Measurements from ENCODE around the gene VWA8.
A peak's percentile ranks its signal among the peaks of the same experiment; 100 is the strongest.
"Not testable (repeated sequence)": the region's sequence is repeated elsewhere in the genome, so short reads cannot be mapped to it uniquely, and the experiment has no call there.

The VWA8 gene

GRCh38 chr13:41658057-41658661 lies 302.8 kb downstream of the VWA8 start:
- WGBS: 88% methylated on average over 7 of the region's 7 CpGs
- Histone ChIP-seq H3K36me3 (ENCODE audit: insufficient read depth, low read length) (no peaks in the 10 kb centered on the region), H3K27me3 (ENCODE audit: insufficient read depth, low read length) (no peaks in the 10 kb centered on the region), H3K9ac (ENCODE audit: low read depth, low read length) (no peak overlapping the region), H3K9me3 (ENCODE audit: insufficient read depth, low read depth, low read length) (no peaks in the 10 kb centered on the region; the same call in 1 of the 2 replicates), H3K27ac (ENCODE audit: low read depth, low read length) (no peak overlapping the region), H3K4me3 (ENCODE audit: low read length) (no peak overlapping the region), H3K4me1 (ENCODE audit: insufficient read depth, low read length) (no peaks in the 10 kb centered on the region)

GRCh38 chr13:41655997-41656396 lies 304.9 kb downstream of the VWA8 start:
- Histone ChIP-seq H3K27ac (ENCODE audit: low read depth, low read length) (no peak overlapping the region), H3K4me1 (ENCODE audit: insufficient read depth, low read length) (peaks cover 4% of the 10 kb centered on the region; the same call in 1 of the 2 replicates), H3K4me3 (ENCODE audit: low read length) (no peak overlapping the region), H3K9ac (ENCODE audit: low read depth, low read length) (no peak overlapping the region), H3K9me3 (ENCODE audit: insufficient read depth, low read depth, low read length) (no peaks in the 10 kb centered on the region; the same call in 1 of the 2 replicates), H3K36me3 (ENCODE audit: insufficient read depth, low read length) (no peaks in the 10 kb centered on the region), H3K27me3 (ENCODE audit: insufficient read depth, low read length) (no peaks in the 10 kb centered on the region)
- 96% methylated on average over 5 of the region's 6 CpGs for WGBS

GRCh38 chr13:41654796-41655195 lies 306.1 kb downstream of the VWA8 start:
- no peaks in the 10 kb centered on the region for H3K27me3 ChIP-seq (ENCODE audit: insufficient read depth, low read length)
- no peak overlapping the region for H3K9ac ChIP-seq (ENCODE audit: low read depth, low read length)
- no peaks in the 10 kb centered on the region for H3K36me3 ChIP-seq (ENCODE audit: insufficient read depth, low read length)
- no peaks in the 10 kb centered on the region; the same call in 1 of the 2 replicates for H3K9me3 ChIP-seq (ENCODE audit: insufficient read depth, low read depth, low read length)
- H3K4me1 ChIP-seq (ENCODE audit: insufficient read depth, low read length): peaks cover 5% of the 10 kb centered on the region; the same call in 1 of the 2 replicates
- no peak overlapping the region for H3K4me3 ChIP-seq (ENCODE audit: low read length)
- no peak overlapping the region for H3K27ac ChIP-seq (ENCODE audit: low read depth, low read length)
- WGBS: 94% methylated on average over 5 of the region's 5 CpGs

- Histone ChIP-seq H3K9me3 (ENCODE audit: insufficient read depth, low read depth, low read length) (no peaks in the 10 kb centered on the region; the same call in 1 of the 2 replicates), H3K4me3 (ENCODE audit: low read length) (no peak overlapping the region), H3K27me3 (ENCODE audit: insufficient read depth, low read length) (no peaks in the 10 kb centered on the region), H3K9ac (ENCODE audit: low read depth, low read length) (no peak overlapping the region), H3K4me1 (ENCODE audit: insufficient read depth, low read length) (peaks cover 19% of the 10 kb centered on the region), H3K27ac (ENCODE audit: low read depth, low read length) (no peak overlapping the region), H3K36me3 (ENCODE audit: insufficient read depth, low read length) (no peaks in the 10 kb centered on the region)
- WGBS: 60% methylated on average over 2 of the region's 4 CpGs
These were observed 308.1 kb downstream of the VWA8 start for GRCh38 chr13:41652735-41653361.

- no peaks in the 10 kb centered on the region for H3K27me3 ChIP-seq (ENCODE audit: insufficient read depth, low read length)
- no peak overlapping the region for H3K9ac ChIP-seq (ENCODE audit: low read depth, low read length)
- no peaks in the 10 kb centered on the region; the same call in 1 of the 2 replicates for H3K9me3 ChIP-seq (ENCODE audit: insufficient read depth, low read depth, low read length)
- WGBS: 90% methylated on average over 1 of the region's 1 CpG
- H3K36me3 ChIP-seq (ENCODE audit: insufficient read depth, low read length): no peaks in the 10 kb centered on the region
- no peak overlapping the region for H3K4me3 ChIP-seq (ENCODE audit: low read length)
- H3K27ac ChIP-seq (ENCODE audit: low read depth, low read length): 0 out of 2 replicates have a peak overlapping the region, but pooled peaks have one; percentile 20
- peaks cover 20% of the 10 kb centered on the region for H3K4me1 ChIP-seq (ENCODE audit: insufficient read depth, low read length)
These were observed 309.4 kb downstream of the VWA8 start for GRCh38 chr13:41651413-41652058.

GRCh38 chr13:41650706-41651105 lies 310.2 kb downstream of the VWA8 start:
- 93% methylated on average over 2 of the region's 2 CpGs for WGBS
- Histone ChIP-seq H3K4me3 (ENCODE audit: low read length) (no peak overlapping the region), H3K4me1 (ENCODE audit: insufficient read depth, low read length) (peaks cover 20% of the 10 kb centered on the region), H3K27ac (ENCODE audit: low read depth, low read length) (no peak overlapping the region), H3K27me3 (ENCODE audit: insufficient read depth, low read length) (no peaks in the 10 kb centered on the region), H3K36me3 (ENCODE audit: insufficient read depth, low read length) (no peaks in the 10 kb centered on the region), H3K9me3 (ENCODE audit: insufficient read depth, low read depth, low read length) (no peaks in the 10 kb centered on the region; the same call in 1 of the 2 replicates), H3K9ac (ENCODE audit: low read depth, low read length) (no peak overlapping the region)

- Histone ChIP-seq H3K9me3 (ENCODE audit: insufficient read depth, low read depth, low read length) (no peaks in the 10 kb centered on the region; the same call in 1 of the 2 replicates), H3K27me3 (ENCODE audit: insufficient read depth, low read length) (no peaks in the 10 kb centered on the region), H3K4me3 (ENCODE audit: low read length) (no peak overlapping the region), H3K36me3 (ENCODE audit: insufficient read depth, low read length) (no peaks in the 10 kb centered on the region), H3K27ac (ENCODE audit: low read depth, low read length) (no peak overlapping the region), H3K9ac (ENCODE audit: low read depth, low read length) (no peak overlapping the region), H3K4me1 (ENCODE audit: insufficient read depth, low read length) (peaks cover 20% of the 10 kb centered on the region)
- 71% methylated on average over 2 of the region's 3 CpGs for WGBS
These were observed 311.2 kb downstream of the VWA8 start for GRCh38 chr13:41649659-41650058.

- 69% methylated on average over 5 of the region's 5 CpGs for WGBS
- Histone ChIP-seq H3K36me3 (ENCODE audit: insufficient read depth, low read length) (no peaks in the 10 kb centered on the region), H3K9me3 (ENCODE audit: insufficient read depth, low read depth, low read length) (no peaks in the 10 kb centered on the region), H3K4me1 (ENCODE audit: insufficient read depth, low read length) (peaks cover 20% of the 10 kb centered on the region), H3K27ac (ENCODE audit: low read depth, low read length) (no peak overlapping the region), H3K4me3 (ENCODE audit: low read length) (no peak overlapping the region), H3K9ac (ENCODE audit: low read depth, low read length) (no peak overlapping the region), H3K27me3 (ENCODE audit: insufficient read depth, low read length) (no peaks in the 10 kb centered on the region)
These were observed 312.5 kb downstream of the VWA8 start for GRCh38 chr13:41648314-41648935.

GRCh38 chr13:41647699-41648313 lies 313.1 kb downstream of the VWA8 start:
- H3K9me3 ChIP-seq (ENCODE audit: insufficient read depth, low read depth, low read length); H3K4me3 ChIP-seq (ENCODE audit: low read length); H3K9ac ChIP-seq (ENCODE audit: low read depth, low read length); H3K27ac ChIP-seq (ENCODE audit: low read depth, low read length); H3K36me3 ChIP-seq (ENCODE audit: insufficient read depth, low read length); H3K27me3 ChIP-seq (ENCODE audit: insufficient read depth, low read length): not testable (repeated sequence)
- H3K4me1 ChIP-seq (ENCODE audit: insufficient read depth, low read length): peaks cover 20% of the 10 kb centered on the region
- WGBS: 89% methylated on average over 10 of the region's 10 CpGs

- Histone ChIP-seq H3K9me3 (ENCODE audit: insufficient read depth, low read depth, low read length) (no peaks in the 10 kb centered on the region), H3K36me3 (ENCODE audit: insufficient read depth, low read length) (no peaks in the 10 kb centered on the region), H3K9ac (ENCODE audit: low read depth, low read length) (no peak overlapping the region), H3K27ac (ENCODE audit: low read depth, low read length) (no peak overlapping the region), H3K4me3 (ENCODE audit: low read length) (no peak overlapping the region), H3K4me1 (ENCODE audit: insufficient read depth, low read length) (peaks cover 16% of the 10 kb centered on the region), H3K27me3 (ENCODE audit: insufficient read depth, low read length) (no peaks in the 10 kb centered on the region)
- WGBS: 97% methylated on average over 4 of the region's 4 CpGs
These were observed 315.6 kb downstream of the VWA8 start for GRCh38 chr13:41645331-41645730.

- no peak overlapping the region for H3K9ac ChIP-seq (ENCODE audit: low read depth, low read length)
- H3K4me3 ChIP-seq (ENCODE audit: low read length): no peak overlapping the region
- WGBS: 100% methylated on average over 1 of the region's 1 CpG
- H3K27ac ChIP-seq (ENCODE audit: low read depth, low read length): no peak overlapping the region
- peaks cover 15% of the 10 kb centered on the region for H3K4me1 ChIP-seq (ENCODE audit: insufficient read depth, low read length)
- H3K9me3 ChIP-seq (ENCODE audit: insufficient read depth, low read depth, low read length): no peaks in the 10 kb centered on the region
- H3K36me3 ChIP-seq (ENCODE audit: insufficient read depth, low read length): no peaks in the 10 kb centered on the region
- no peaks in the 10 kb centered on the region for H3K27me3 ChIP-seq (ENCODE audit: insufficient read depth, low read length)
These were observed 316.2 kb downstream of the VWA8 start for GRCh38 chr13:41644742-41645141.
